GM23248 (cell line): ENCODE results near the gene CFDP1.

ENCODE experiments used
- EZH2 ChIP-seq: fragments of 200-600 bp; sonication (generic); IDR thresholded peaks from 2 replicates; pipeline ENCODE4 v1.6.1; 2018; ENCODE audit warnings: antibody characterized with exemption, mild to moderate bottlenecking; ENCODE audit not compliant: insufficient read depth, poor library complexity, severe bottlenecking
- EZH2phosphoT487 ChIP-seq: fragments of 200-600 bp; sonication (generic); IDR thresholded peaks from 2 replicates; pipeline ENCODE4 v1.6.1; 2018; ENCODE audit warnings: antibody characterized with exemption, moderate library complexity, mild to moderate bottlenecking, low read depth; ENCODE audit not compliant: insufficient read depth

DNA sequence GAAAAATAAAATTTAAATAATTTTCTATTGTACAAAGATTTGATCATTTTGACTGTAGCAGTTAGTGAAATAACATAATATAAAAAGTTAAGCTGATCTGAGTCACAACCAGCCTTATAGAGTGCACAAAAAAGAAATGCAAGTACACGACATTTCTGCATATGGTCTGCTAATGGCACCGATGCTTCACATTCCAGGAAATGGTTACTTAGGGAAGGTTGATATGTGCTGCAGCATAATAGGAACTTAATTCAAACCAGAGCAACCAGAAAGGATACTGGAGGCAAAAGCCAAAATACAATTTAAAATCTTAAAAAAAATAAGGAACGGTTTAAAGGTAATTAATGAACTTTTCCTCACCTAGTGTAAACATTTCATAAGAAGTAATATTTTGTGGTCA lies 10.0 kb upstream of the CFDP1 start:
- TF ChIP-seq EZH2, result no peak
- TF ChIP-seq EZH2phosphoT487, result no peak
